ENCODE measurements around the gene CERCAM. TPM values are rescaled to one million over a fixed set of nuclear protein-coding genes. Genes with fewer than 3 reads are reported as not detected.

Gene CERCAM
- total RNA-seq, 1 experiment from 2014 or later = 19.1 TPM

GRCh38 chr9:128391956-128392301 is 28.7 kb upstream of the CERCAM start:
- CTCF ChIA-PET = no interaction called here
- intact Hi-C loops (cut with micrococcal nuclease) = no loop called here

GRCh38 chr9:128392302-128393144 is 28.1 kb upstream of the CERCAM start:
- no peaks in the 10 kb centered on the region for H3K9me3 ChIP-seq (ENCODE audit: low read length)
- H3K4me2 ChIP-seq (ENCODE audit: low read length) = no peak overlapping the region
- no peaks in the 10 kb centered on the region for H3K79me2 ChIP-seq (ENCODE audit: low read length)
- H3F3A ChIP-seq (ENCODE audit: low read length, unreplicated experiment) = no peaks in the 10 kb centered on the region
- ATAC-seq (no peak), DNase-seq (no peak)
- no TSS peak for BruUV-seq (replicated peaks)
- no peaks in the 10 kb centered on the region for H3K36me3 ChIP-seq (ENCODE audit: low read depth, low read length)
- H3K27me3 ChIP-seq (ENCODE audit: low read length) = no peaks in the 10 kb centered on the region
- TF ChIP-seq EZH2phosphoT487 (IDR thresholded peaks at IDR 0.05; ENCODE audit: borderline replicate concordance, low read length) (no peak), EZH2 (IDR thresholded peaks at IDR 0.05; ENCODE audit: low read length, unreplicated experiment) (no peak)
- TF ChIP-seq, protein P1, sequence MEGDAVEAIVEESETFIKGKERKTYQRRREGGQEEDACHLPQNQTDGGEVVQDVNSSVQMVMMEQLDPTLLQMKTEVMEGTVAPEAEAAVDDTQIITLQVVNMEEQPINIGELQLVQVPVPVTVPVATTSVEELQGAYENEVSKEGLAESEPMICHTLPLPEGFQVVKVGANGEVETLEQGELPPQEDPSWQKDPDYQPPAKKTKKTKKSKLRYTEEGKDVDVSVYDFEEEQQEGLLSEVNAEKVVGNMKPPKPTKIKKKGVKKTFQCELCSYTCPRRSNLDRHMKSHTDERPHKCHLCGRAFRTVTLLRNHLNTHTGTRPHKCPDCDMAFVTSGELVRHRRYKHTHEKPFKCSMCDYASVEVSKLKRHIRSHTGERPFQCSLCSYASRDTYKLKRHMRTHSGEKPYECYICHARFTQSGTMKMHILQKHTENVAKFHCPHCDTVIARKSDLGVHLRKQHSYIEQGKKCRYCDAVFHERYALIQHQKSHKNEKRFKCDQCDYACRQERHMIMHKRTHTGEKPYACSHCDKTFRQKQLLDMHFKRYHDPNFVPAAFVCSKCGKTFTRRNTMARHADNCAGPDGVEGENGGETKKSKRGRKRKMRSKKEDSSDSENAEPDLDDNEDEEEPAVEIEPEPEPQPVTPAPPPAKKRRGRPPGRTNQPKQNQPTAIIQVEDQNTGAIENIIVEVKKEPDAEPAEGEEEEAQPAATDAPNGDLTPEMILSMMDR (conservative IDR thresholded peaks at IDR 0.05; ENCODE audit: low read depth, low read length) = no peak
- no peak overlapping the region for H2AFZ ChIP-seq (ENCODE audit: low read length)
- H3K4me3 ChIP-seq (ENCODE audit: low read length) = no peak overlapping the region
- CTCF ChIA-PET = no interaction called here
- no peaks in the 10 kb centered on the region for H3K4me1 ChIP-seq (ENCODE audit: insufficient read depth, low read length)
- no peak overlapping the region for H3K9ac ChIP-seq (ENCODE audit: low read length)
- H3K27ac ChIP-seq (ENCODE audit: low read length) = no peak overlapping the region
- POLR2A ChIA-PET (ENCODE audit: unreplicated experiment) = no interaction called here
- intact Hi-C loops (cut with micrococcal nuclease) = no loop called here
- H3K9me2 ChIP-seq (replicated peaks; ENCODE audit: low read length) = no peaks in the 10 kb centered on the region
- H4K20me1 ChIP-seq (ENCODE audit: low read length) = no peaks in the 10 kb centered on the region

More at GRCh38 chr9:128391956-128392301, 28.7 kb upstream of the CERCAM start:
- Histone ChIP-seq H3K79me2 (ENCODE audit: low read length) (no peaks in the 10 kb centered on the region), H3K4me3 (ENCODE audit: low read length) (no peak overlapping the region), H3K36me3 (ENCODE audit: low read depth, low read length) (no peaks in the 10 kb centered on the region), H4K20me1 (ENCODE audit: low read length) (no peaks in the 10 kb centered on the region), H3K9ac (ENCODE audit: low read length) (no peak overlapping the region), H3K4me2 (ENCODE audit: low read length) (no peak overlapping the region), H3K27me3 (ENCODE audit: low read length) (no peaks in the 10 kb centered on the region), H3K9me2 (replicated peaks; ENCODE audit: low read length) (no peaks in the 10 kb centered on the region), H2AFZ (ENCODE audit: low read length) (no peak overlapping the region), H3F3A (ENCODE audit: low read length, unreplicated experiment) (no peaks in the 10 kb centered on the region), H3K4me1 (ENCODE audit: insufficient read depth, low read length) (no peaks in the 10 kb centered on the region), H3K9me3 (ENCODE audit: low read length) (no peaks in the 10 kb centered on the region), H3K27ac (ENCODE audit: low read length) (no peak overlapping the region)
- no peak for ATAC-seq
- DNase-seq = no peak
- BruUV-seq (replicated peaks) = no TSS peak
- POLR2A ChIA-PET (ENCODE audit: unreplicated experiment) = no interaction called here
- TF ChIP-seq EZH2 (IDR thresholded peaks at IDR 0.05; ENCODE audit: low read length, unreplicated experiment) (no peak), EZH2phosphoT487 (IDR thresholded peaks at IDR 0.05; ENCODE audit: borderline replicate concordance, low read length) (no peak)
- TF ChIP-seq, protein P1 (conservative IDR thresholded peaks at IDR 0.05; ENCODE audit: low read depth, low read length) = no peak

DNA sequence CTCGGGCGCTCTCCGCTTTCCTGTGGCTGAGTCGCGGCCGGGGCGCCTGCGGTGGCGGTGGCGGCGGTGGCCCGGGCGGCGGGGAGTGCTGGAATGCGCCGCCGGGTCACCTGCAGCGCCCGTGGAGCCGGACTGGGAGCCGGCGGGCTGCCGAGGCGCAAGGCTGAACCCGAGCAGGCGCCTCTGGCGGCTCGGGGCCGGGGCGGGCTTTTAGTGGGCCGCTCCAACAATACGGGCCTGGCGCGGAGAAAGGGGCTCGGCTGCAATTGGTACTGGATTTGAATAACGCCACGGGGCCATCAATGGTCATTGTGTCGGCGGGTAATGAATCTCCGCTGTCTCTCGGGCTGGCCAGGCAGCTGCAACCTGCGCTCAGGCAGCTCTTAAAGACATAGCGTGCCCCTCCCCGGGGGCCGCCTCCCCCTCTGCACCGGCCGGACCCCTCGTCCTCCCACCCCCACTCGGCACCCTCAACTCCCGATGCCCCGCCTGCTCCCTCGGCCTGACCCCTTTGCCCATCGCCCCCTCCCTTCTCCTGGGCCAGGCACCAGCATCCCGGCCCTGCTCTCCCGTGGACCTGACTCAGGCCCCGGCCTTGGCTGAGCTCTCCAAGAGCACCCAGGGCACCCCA is 27.4 kb upstream of the CERCAM start:
- H4K20me1 ChIP-seq (ENCODE audit: low read length) = no peaks in the 10 kb centered on the region
- H3K36me3 ChIP-seq (ENCODE audit: low read depth, low read length) = no peaks in the 10 kb centered on the region
- H3K9me3 ChIP-seq (ENCODE audit: low read length) = no peaks in the 10 kb centered on the region
- BruUV-seq (replicated peaks) = no TSS peak
- ATAC-seq (no peak), DNase-seq (no peak)
- H3K4me1 ChIP-seq (ENCODE audit: insufficient read depth, low read length) = no peaks in the 10 kb centered on the region
- no peak overlapping the region for H2AFZ ChIP-seq (ENCODE audit: low read length)
- no peak overlapping the region for H3K4me3 ChIP-seq (ENCODE audit: low read length)
- H3K27ac ChIP-seq (ENCODE audit: low read length) = no peak overlapping the region
- H3K4me2 ChIP-seq (ENCODE audit: low read length) = no peak overlapping the region
- CTCF ChIA-PET = no interaction called here
- H3K9ac ChIP-seq (ENCODE audit: low read length) = no peak overlapping the region
- no peak for TF ChIP-seq EZH2phosphoT487 (IDR thresholded peaks at IDR 0.05; ENCODE audit: borderline replicate concordance, low read length)
- TF ChIP-seq EZH2 (IDR thresholded peaks at IDR 0.05; ENCODE audit: low read length, unreplicated experiment) = no peak
- TF ChIP-seq, protein P1 (conservative IDR thresholded peaks at IDR 0.05; ENCODE audit: low read depth, low read length) = no peak
- intact Hi-C loops (cut with micrococcal nuclease) = no loop called here
- no peaks in the 10 kb centered on the region for H3F3A ChIP-seq (ENCODE audit: low read length, unreplicated experiment)
- H3K9me2 ChIP-seq (replicated peaks; ENCODE audit: low read length) = no peaks in the 10 kb centered on the region
- no peaks in the 10 kb centered on the region for H3K27me3 ChIP-seq (ENCODE audit: low read length)
- H3K79me2 ChIP-seq (ENCODE audit: low read length) = no peaks in the 10 kb centered on the region
- POLR2A ChIA-PET (ENCODE audit: unreplicated experiment) = no interaction called here

Measured in PC-3 (cell line).